HTR-8/SVneo (cell line): ENCODE measurements around the gene MEN1.
"Not testable (repeated sequence)": the region's sequence is repeated elsewhere in the genome, so short reads cannot be mapped to it uniquely, and the experiment has no call there.

ENCODE experiments used
- DNase-seq: peaks from one replicate; pipeline ENCODE4 v3.0.0; 2011; ENCODE audit warnings: low spot score, mixed read lengths; ENCODE audit not compliant: insufficient read length
- FAIRE-seq: peaks from 2 replicates; lab custom pipeline; 2011; peaks lifted over from hg19 to GRCh38; lab: Jason Lieb, UNC

The MEN1 gene

GRCh38 chr11:64834031-64834722 lies 23.8 kb upstream of the MEN1 start:
- no peak for FAIRE-seq

DNA sequence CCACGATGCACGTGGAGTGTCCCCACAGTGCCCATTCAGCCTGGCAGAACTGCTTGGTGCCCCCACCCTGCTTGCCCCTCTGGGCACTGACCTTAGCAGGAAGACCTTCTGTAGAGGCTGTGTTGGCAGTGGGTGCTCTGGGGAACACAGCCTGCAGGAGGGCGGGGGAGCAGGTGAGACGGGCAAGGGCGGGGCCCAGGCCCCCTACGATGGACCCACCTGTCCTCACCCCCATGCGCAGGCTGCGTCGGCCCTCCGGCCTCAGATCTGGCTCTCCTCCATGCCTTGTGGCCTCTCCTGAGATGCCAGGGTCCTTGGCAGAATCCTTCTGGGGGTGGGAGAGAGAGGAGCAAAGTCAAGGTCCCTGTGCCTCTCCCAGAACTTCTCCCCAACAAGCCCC lies 23.2 kb upstream of the MEN1 start:
- FAIRE-seq (no peak), DNase-seq (no peak)

More at GRCh38 chr11:64834031-64834722, 23.8 kb upstream of the MEN1 start:
- no peak for DNase-seq

GRCh38 chr11:64833198-64833502 lies 22.8 kb upstream of the MEN1 start:
- DNase-seq = no peak
- FAIRE-seq = no peak

DNA sequence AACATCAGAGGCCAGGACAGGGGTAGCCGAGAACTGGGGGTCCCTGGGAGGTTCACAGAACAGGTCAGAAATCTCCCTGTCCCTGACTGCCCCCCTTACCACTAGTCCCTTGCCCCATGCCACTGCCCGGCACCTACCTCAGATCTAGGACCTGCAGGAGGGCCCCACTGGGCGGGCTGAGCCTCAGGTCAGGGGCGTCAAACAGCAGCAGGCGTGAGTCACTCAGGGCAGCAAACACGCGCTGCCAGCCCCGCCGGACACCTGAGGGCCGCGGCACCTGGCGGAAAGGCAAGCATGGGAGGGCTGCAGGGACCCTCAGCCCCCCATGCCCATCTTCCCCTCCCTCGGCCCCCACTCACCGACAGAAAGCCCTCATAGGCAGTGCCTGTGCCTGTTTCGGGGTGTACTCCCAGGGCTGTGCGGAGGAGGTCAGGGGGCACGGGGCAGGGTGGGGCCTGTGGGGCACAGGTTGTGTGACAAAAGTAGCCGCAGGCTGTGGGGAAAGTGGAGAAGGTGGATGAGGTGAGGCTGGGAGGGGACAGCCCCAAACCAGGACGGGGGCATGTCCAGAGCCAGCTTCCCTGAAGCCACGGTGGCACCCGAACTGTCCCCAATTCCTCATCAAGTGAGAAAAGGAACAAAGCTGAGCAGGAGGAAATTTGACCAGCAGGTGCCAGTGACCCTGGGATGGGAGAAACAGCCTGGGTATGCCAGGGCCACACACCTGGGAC lies 22.3 kb upstream of the MEN1 start:
- FAIRE-seq (no peak), DNase-seq (no peak)

- DNase-seq (no peak), FAIRE-seq (no peak)
These were observed 21.1 kb upstream of the MEN1 start for GRCh38 chr11:64831411-64831891.

DNA sequence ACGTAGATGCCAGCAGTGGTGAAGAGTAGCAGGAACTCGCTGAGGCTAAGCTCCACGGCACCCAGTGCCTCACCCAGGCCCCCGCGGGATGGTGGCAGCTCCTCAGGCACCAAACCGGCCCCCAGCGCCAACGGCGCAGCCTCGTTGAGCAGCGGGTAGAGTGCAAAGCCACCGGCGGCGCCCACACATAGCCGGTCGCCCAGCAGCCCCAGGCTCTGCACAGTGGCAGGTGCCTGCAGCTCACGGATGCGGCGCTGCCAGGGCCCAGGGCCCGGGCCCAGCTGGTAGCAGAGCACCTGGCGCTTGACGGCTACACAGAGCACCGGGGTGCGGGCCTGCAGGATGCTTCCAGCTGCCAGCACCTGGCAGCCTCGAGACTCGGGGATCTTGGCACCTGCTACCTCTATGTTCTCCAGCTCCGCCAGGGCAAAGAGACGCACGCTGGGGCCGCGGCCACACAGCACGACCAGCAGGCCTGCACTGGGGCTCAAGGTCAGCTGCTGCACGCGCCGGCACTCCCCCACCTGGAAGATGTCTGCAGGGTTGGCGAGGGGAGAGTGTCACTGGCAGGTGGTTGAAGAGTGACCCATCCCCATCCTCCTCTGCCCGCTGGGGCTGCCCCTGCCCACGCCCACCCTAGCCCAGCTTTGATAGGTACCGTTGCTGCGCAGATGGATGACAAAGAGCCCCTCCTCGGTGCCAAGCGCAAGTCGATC lies 19.3 kb upstream of the MEN1 start:
- DNase-seq (no peak), FAIRE-seq (no peak)

GRCh38 chr11:64827451-64827839 lies 17.1 kb upstream of the MEN1 start:
- FAIRE-seq = no peak
- DNase-seq = no peak

DNA sequence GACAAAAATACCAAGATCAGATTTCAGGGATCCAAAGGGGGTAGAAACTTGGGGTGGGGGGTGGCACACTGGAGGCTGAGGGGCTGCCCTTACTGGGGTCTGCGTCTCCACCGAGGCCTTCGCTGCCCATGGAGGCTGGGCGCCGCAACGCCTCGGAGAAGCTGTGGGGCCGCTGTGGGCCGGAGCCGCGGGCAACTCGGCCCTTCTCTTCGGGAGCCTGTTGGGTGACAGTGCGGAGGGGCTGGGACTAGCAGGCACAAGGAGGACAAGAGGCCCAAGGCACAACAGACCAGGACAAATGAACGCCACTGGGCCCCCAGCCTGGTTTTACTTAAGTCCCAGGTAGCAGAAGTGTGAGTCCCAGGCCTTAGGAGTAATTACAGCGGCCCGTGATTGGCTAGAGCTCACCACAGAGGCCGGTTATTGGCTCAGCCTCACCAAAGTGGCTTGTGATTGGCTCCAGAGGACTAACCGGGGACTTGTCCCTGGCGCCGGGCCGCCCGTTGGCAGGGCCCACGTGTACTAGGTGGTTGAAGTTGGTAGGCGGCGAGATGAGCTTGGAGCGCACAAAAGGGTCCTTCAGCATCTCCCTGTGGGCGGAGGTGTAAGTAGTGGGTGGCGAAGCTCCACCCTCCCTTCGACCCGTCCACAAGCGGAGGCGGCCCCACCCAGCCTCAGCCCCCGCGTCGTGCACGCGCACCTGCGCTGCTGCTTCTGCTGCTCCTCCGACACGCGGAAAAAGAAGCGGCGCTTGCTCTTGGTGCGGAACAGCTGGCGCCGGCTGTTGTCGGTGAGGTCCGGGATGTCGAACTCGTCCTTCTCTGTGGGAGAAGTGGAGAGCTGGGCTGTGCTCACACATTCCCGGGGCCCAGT lies 16.5 kb upstream of the MEN1 start:
- FAIRE-seq (no peak), DNase-seq (no peak)

DNA sequence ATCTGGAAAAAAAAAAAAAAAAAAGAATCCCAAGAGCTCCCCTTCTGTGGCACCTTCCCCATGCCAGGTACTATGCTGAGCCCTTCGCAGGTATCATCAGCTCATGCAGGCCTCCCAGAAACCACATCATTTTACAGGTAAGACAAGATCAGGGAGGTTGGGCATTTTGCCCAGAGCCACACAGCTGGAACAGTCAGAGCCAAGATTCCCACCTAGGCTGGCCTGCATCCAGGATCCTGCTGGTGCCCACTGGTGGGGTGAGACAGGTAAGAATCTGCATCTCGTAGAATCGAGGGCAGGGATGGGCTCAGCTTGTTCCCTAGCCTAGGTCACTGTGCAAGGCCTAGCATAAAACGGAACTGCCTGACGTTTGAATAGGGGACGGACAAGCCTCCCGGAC lies 15.7 kb upstream of the MEN1 start:
- no peak for FAIRE-seq
- DNase-seq = no peak

DNA sequence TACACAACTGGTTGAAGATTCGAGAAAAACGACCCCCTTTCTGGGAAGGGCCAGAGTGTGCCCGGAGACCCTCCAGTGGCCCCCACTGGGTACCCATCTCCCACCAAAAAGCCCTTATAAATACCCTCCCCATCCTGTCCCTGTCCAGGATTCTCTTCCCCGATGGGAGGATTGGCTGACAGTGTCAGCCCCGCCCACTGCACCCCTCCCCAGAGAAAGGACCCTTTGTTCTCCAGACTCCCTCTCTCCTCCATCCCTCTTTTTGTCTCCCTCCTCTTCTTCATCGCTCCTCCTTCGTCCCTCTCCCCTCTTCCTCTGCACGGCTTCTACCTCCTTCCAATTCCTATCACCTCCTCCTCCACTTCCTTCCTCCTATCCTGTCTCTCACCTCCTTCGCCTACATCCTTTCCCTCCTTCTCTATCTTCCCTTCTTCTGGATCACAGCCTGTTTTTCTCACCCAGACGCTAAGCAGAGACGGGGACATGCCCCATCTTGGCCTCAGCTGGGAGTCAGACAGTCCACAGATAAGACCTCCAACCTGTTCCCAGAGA lies 13.3 kb upstream of the MEN1 start:
- FAIRE-seq (no peak), DNase-seq (no peak)

DNA sequence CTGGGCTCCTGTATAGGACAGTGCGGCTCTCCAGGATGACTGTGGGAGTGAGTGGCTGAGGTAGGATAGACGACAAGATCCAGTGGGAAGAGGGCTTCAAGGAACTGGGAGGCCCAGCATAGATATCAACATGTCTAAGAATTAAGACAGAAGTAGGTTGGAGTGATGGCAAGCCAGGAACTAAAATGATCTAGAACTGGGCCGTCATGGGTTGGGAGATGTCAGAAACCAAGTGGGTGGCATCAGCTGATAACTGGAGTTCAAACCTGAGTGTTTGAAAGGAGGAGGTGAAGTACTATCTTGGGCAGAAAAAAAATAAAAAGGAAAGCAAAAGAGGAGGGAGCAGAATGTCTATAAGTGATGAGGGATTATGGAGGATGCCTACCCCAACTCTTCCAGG lies 7.1 kb upstream of the MEN1 start:
- FAIRE-seq (no peak), DNase-seq (no peak)

GRCh38 chr11:64815433-64815832 lies 5.1 kb upstream of the MEN1 start:
- FAIRE-seq, DNase-seq: not testable (repeated sequence)

DNA sequence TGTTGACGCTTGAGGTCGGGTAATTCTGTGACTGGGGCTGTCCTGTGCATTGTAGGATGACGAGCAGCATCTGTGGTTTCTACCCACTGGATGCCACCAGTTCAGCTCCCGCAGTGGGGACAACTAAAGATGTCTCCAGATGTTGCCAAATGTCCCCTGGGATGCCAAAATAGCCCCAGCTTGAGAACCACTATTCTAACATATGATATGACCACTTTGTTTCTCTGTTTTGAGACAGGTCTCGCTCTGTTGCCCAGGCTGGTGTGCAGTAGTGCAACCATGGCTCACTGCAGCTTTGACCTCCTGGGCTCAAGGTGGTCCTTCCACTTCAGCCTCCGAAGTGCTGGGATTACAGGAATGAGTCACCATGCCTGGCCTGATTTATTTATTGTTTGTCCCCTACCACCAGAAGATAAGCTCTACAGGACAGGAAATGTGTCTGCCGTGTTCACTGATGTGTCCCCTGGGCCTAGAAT lies 4.4 kb upstream of the MEN1 start:
- no peak for DNase-seq
- FAIRE-seq = no peak

- FAIRE-seq (no peak), DNase-seq (no peak)
These were observed 3.5 kb upstream of the MEN1 start for GRCh38 chr11:64813826-64814225.

- FAIRE-seq = no peak
These were observed 531 bp upstream of the MEN1 start for GRCh38 chr11:64810891-64811272.

GRCh38 chr11:64809781-64810241 lies 540 bp downstream of the MEN1 start:
- no peak for DNase-seq
- FAIRE-seq = no peak

More at GRCh38 chr11:64810891-64811272, 531 bp upstream of the MEN1 start:
- DNase-seq = no peak

- no peak for FAIRE-seq
- no peak for DNase-seq
These were observed 4.9 kb downstream of the MEN1 start for GRCh38 chr11:64805481-64805880.

- FAIRE-seq (no peak), DNase-seq (no peak)
These were observed 5.8 kb downstream of the MEN1 start for GRCh38 chr11:64804346-64805210.

- DNase-seq = no peak
- no peak for FAIRE-seq
These were observed 6.5 kb downstream of the MEN1 start for GRCh38 chr11:64803846-64804345.
